Endodermal cell (in vitro differentiated cells): ENCODE results near the gene PTTG1. TPM values are rescaled to one million over a fixed set of nuclear protein-coding genes. Genes with fewer than 3 reads are reported as not detected.
A peak's percentile ranks its signal among the peaks of the same experiment; 100 is the strongest.

Source experiments
- DNase-seq: peaks from one replicate; pipeline ENCODE4 v3.0.0-alpha.2; 2017
- H3K27ac ChIP-seq: 2 replicates; pipeline ENCODE4 v1.5.1; 2013; ENCODE audit warnings: mild to moderate bottlenecking, low read depth, low read length, moderate library complexity
- H3K27me3 ChIP-seq: 2 replicates; pipeline ENCODE4 v1.6.1; 2013; ENCODE audit warnings: mild to moderate bottlenecking, low read length, moderate library complexity; ENCODE audit not compliant: insufficient read depth, control insufficient read depth, poor library complexity, severe bottlenecking
- H3K36me3 ChIP-seq: 2 replicates; pipeline ENCODE4 v1.7.0; 2013; ENCODE audit warnings: mild to moderate bottlenecking, low read length, moderate library complexity; ENCODE audit not compliant: control insufficient read depth, insufficient read depth
- H3K4me1 ChIP-seq: one replicate; pipeline ENCODE4 v1.7.0; 2013; ENCODE audit warnings: low read length; ENCODE audit not compliant: control insufficient read depth, insufficient read depth
- H3K4me3 ChIP-seq: 2 replicates; pipeline ENCODE4 v1.5.1; 2013; ENCODE audit warnings: mild to moderate bottlenecking, low read length, moderate library complexity
- H3K9ac ChIP-seq: 2 replicates; pipeline ENCODE4 v1.6.1; 2013; ENCODE audit warnings: mild to moderate bottlenecking, low read length, moderate library complexity; ENCODE audit not compliant: poor library complexity, severe bottlenecking; ENCODE audit errors: extremely low read depth
- H3K9me3 ChIP-seq: 2 replicates; pipeline ENCODE4 v1.6.1; 2013; ENCODE audit warnings: mild to moderate bottlenecking, low read length, moderate library complexity; ENCODE audit not compliant: control insufficient read depth
- H3K27ac Mint-ChIP-seq: 2 replicates; pipeline ENCODE4 v1.8.0; 2020; ENCODE audit warnings: mixed read lengths
- H3K27me3 Mint-ChIP-seq: 2 replicates; pipeline ENCODE4 v1.8.0; 2021; ENCODE audit warnings: mild to moderate bottlenecking, mixed read lengths; ENCODE audit not compliant: insufficient read depth
- H3K36me3 Mint-ChIP-seq: 2 replicates; pipeline ENCODE4 v1.8.0; 2020; ENCODE audit warnings: low read depth, mixed read lengths
- H3K4me1 Mint-ChIP-seq: 2 replicates; pipeline ENCODE4 v1.8.0; 2020; ENCODE audit warnings: mixed read lengths
- H3K4me3 Mint-ChIP-seq: 2 replicates; pipeline ENCODE4 v1.8.0; 2020; ENCODE audit warnings: mild to moderate bottlenecking, moderate library complexity, mixed read lengths
- H3K9me3 Mint-ChIP-seq: 2 replicates; pipeline ENCODE4 v1.8.0; 2020; ENCODE audit warnings: mild to moderate bottlenecking, mixed read lengths
- WGBS, 2 experiments: methylation state at CpG; one replicate each; pipeline versions ENCODE4 v1.1.5 to v1.1.7; 2013; ENCODE audit warnings: missing lambda C conversion rate in 2 of 2, mixed read lengths in 1 of 2; ENCODE audit not compliant: insufficient coverage in 1 of 2, insufficient read length in 1 of 2; 5-methylcytosine and 5-hydroxymethylcytosine counted together
- total RNA-seq, 2 donors: library from RNA; stranded (reverse); fragmentation: NEBNext Ultra II Directional in 1 of 2; extraction: Animal tissue kit (Norgen Biotek cat#: 25700) in 1 of 2; gene quantifications; 2 replicates in 1 of 2; 3 replicates in 1 of 2; pipeline ENCODE4 v1.2.1, GENCODE V29; 2021
- TF ChIP-seq, protein P1 (sequence below): fragments of 200-600 bp; sonication (generic); conservative IDR thresholded peaks from 2 replicates; pipeline ENCODE4 v1.5.0; 2021; ENCODE audit warnings: antibody characterized with exemption, mild to moderate bottlenecking

PTTG1 gene
- total RNA-seq, 2 donors from 2014 or later: 121 to 162 TPM

- H3K4me1 Mint-ChIP-seq: no peaks in the 10 kb centered on the region
- no peak for DNase-seq
- no peaks in the 10 kb centered on the region for H3K9me3 Mint-ChIP-seq
- TF ChIP-seq, protein P1, sequence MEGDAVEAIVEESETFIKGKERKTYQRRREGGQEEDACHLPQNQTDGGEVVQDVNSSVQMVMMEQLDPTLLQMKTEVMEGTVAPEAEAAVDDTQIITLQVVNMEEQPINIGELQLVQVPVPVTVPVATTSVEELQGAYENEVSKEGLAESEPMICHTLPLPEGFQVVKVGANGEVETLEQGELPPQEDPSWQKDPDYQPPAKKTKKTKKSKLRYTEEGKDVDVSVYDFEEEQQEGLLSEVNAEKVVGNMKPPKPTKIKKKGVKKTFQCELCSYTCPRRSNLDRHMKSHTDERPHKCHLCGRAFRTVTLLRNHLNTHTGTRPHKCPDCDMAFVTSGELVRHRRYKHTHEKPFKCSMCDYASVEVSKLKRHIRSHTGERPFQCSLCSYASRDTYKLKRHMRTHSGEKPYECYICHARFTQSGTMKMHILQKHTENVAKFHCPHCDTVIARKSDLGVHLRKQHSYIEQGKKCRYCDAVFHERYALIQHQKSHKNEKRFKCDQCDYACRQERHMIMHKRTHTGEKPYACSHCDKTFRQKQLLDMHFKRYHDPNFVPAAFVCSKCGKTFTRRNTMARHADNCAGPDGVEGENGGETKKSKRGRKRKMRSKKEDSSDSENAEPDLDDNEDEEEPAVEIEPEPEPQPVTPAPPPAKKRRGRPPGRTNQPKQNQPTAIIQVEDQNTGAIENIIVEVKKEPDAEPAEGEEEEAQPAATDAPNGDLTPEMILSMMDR: no peak
- no peak overlapping the region for H3K4me3 Mint-ChIP-seq
- no peaks in the 10 kb centered on the region for H3K9me3 ChIP-seq
- WGBS, 2 experiments: 90 to 100% methylated on average over 3 to 7 of the region's 7 CpGs
- no peaks in the 10 kb centered on the region for H3K27me3 ChIP-seq
- no peak overlapping the region for H3K9ac ChIP-seq
- no peaks in the 10 kb centered on the region for H3K4me1 ChIP-seq
- H3K27ac Mint-ChIP-seq: no peak overlapping the region
- H3K4me3 ChIP-seq: no peak overlapping the region
- H3K36me3 Mint-ChIP-seq: peaks cover 10% of the 10 kb centered on the region
- H3K27me3 Mint-ChIP-seq: peaks cover 12% of the 10 kb centered on the region
- H3K36me3 ChIP-seq: peaks cover 17% of the 10 kb centered on the region
- no peak overlapping the region for H3K27ac ChIP-seq
Measured at GRCh38 chr5:160432787-160433186, 11.1 kb downstream of the PTTG1 start.

GRCh38 chr5:160434022-160434531 is 12.4 kb downstream of the PTTG1 start:
- H3K4me1 Mint-ChIP-seq: peaks cover 5% of the 10 kb centered on the region
- H3K9ac ChIP-seq: no peak overlapping the region
- H3K4me1 ChIP-seq: no peaks in the 10 kb centered on the region
- no peaks in the 10 kb centered on the region for H3K9me3 ChIP-seq
- no peaks in the 10 kb centered on the region for H3K9me3 Mint-ChIP-seq
- TF ChIP-seq, protein P1: no peak
- no peak overlapping the region for H3K4me3 ChIP-seq
- 69 to 84% methylated on average over 9 of the region's 9 CpGs for WGBS, 2 experiments
- peaks cover 12% of the 10 kb centered on the region for H3K27me3 Mint-ChIP-seq
- peak; percentile 65 for DNase-seq
- peak overlapping the region; percentile 3 for H3K27ac ChIP-seq
- peaks cover 4% of the 10 kb centered on the region for H3K36me3 ChIP-seq
- peaks cover 3% of the 10 kb centered on the region for H3K36me3 Mint-ChIP-seq
- H3K27me3 ChIP-seq: no peaks in the 10 kb centered on the region
- no peak overlapping the region for H3K27ac Mint-ChIP-seq
- no peak overlapping the region for H3K4me3 Mint-ChIP-seq

DNA sequence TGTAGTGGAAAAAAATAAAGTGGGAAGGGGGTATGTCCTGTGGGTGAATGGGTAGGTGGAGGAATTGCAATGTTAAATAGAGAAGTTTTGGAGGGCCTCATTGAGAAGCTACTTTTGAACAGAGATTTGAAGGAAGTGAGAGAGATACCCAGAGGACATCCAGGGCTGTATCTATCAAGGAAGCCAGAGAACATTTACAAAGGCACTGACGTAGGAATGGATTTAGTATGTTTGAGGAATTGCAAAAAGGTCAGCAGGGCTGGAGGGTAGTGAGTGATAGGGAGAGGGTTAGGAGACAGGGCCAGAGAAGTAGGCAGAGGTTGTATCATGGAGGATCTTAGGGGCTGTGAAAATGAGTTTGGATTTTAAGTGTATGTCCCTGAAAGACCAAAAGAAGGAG is 13.9 kb downstream of the PTTG1 start:
- TF ChIP-seq, protein P1: no peak
- Mint-ChIP-seq H3K4me3 (no peak overlapping the region), H3K9me3 (no peaks in the 10 kb centered on the region), H3K27ac (no peak overlapping the region), H3K36me3 (peaks cover 3% of the 10 kb centered on the region), H3K4me1 (peaks cover 7% of the 10 kb centered on the region), H3K27me3 (peaks cover 16% of the 10 kb centered on the region)
- no peak for DNase-seq
- Histone ChIP-seq H3K4me3 (no peak overlapping the region), H3K27ac (no peak overlapping the region), H3K9me3 (no peaks in the 10 kb centered on the region), H3K36me3 (no peaks in the 10 kb centered on the region), H3K4me1 (no peaks in the 10 kb centered on the region), H3K27me3 (no peaks in the 10 kb centered on the region), H3K9ac (no peak overlapping the region)
- WGBS, 2 experiments: 95 to 100% methylated on average over 1 of the region's 1 CpG
